Fibroblast of skin of left quadriceps (primary cell): ENCODE results near the gene IFI30.
"Not testable (repeated sequence)": the region's sequence is repeated elsewhere in the genome, so short reads cannot be mapped to it uniquely, and the experiment has no call there.

Experiments used
- DNase-seq, 2 experiments: peaks; one replicate each; pipeline ENCODE4 v3.0.0-alpha.2; 2013; ENCODE audit warnings: low read depth in 2 of 2

IFI30 gene

DNA sequence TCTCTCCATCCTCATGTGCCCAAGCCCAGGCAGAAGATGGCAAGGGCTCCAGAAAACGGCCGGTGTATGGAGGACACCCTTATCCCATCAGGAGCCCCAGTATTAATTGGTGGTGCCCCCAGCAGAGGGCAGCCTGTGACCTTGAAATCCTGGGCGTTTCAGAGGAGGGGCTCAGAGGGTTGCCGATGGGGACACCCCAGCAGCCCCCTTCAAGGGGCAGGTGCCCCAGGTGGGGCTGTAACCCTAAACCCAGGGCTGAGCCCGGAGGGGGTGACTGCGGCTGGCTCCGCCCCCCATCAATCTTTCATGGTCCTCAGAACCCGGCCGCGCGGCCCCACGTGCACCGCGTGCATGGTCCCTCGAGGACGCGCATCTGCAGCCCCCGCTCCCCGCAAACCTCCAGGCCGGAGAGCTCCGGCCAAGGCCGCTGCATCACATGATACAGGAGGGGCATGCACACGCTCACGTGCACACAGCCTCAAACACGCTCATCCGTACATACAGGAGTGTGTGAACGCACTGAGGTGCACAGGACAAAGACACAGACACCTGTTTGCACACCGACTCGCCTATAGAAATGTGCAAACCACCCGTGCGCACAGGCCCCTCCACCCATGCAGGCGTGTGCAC lies 29.3 kb downstream of the IFI30 start:
- no peak for DNase-seq

DNA sequence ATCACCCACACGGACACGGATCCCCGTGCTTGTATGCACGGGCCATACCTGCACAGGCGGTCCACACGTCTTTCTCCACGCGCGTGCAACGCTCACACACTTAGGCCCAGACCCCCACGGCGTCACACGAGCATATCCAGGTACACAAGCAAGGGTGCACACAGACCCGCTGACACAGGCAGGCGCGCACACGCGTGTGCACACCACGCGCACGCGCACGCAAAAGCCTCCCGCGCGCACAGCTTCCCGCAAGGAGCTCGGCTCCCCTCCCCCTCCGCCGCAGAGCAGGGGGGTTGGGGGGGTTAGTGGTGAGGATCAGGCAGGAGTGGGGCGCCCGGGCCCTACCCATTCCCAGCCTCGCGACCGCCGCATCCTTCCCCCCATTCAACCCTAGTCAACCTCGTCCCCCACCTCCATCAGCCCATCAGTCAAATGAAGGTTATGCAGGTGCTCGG lies 29.8 kb downstream of the IFI30 start:
- DNase-seq: no peak

- peak; percentile 100 for DNase-seq
Measured at GRCh38 chr19:18203863-18204393, 30.3 kb downstream of the IFI30 start, which contains the start of gene RAB3A. TSS of gene RAB3A (minus strand) at chr19:18204042. CDS start at chr19:18202740, 1,302 bp downstream.

DNA sequence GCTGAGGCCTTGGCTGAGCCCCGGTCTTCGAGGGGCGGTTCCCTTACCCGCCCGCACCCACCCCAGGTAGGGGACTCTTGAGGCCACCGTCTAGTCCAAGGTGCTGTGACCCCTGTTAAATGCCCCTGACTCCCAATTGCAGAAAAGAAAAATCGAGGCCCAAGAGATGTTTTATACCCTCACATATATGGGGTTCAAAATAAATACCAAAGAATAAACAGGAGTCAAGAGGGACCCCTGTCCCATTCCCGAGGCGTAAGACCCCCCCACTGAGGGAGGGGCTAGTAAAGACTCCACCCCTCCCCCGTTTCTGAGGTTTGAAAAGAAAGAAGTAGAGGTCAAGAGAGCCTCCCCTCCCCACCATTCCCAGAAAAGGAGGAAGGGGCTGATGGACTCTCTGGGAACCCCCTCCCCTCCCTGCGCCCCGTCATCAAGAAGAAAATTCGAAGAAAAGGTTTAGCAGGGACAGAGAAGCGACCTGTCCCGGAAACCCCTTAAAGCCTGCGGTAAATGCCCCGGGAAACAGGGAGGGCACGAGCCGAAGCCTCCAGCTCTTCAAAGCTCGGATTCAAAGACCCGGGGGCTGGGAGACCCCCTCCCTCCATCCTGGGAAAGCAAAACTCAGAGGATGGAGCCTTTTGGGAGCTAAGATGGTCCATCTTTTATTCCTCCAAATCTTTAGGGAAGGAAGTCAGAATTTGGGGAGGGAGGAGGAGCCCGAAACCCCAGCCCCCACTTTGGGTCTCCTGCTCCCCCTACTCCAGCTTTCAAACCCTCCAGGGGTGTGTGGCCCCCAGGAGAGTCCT lies 31.0 kb downstream of the IFI30 start:
- peak in 1 of 2 experiments; percentile 14 for DNase-seq

DNA sequence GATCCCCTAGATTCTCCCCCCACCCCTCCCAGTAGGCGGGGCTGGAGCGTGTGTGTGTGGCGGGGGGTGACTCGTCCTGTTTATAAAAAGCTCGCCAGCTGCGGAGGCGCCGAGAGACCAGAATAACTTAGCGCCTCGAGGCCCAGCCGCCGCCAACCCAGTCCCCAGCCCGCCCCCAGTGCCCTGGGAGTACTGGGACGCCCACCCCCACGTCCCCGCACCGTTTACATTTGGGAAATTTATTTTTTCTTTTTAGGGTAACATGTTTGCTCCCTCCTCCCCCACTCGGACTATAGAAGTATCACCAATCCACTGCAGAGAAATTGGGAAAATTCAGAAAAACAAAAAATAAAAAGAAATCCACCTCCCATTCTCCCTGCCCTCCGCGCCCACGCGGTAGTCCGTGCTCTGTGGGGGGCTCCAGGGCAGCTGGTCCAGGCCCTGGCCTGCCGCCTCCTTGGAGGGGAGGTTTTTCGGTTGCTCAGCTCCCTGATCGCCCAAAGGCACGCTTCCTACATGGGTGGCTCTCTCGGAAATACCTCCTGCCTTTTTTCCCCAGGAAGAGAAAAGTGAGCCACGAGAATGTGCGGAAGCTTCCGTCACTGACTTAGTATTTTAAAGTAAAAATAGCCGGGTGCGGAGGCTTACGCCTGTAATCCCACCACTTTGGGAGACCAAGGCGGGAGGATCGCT lies 31.7 kb downstream of the IFI30 start:
- peak; percentile 39 to 52 for DNase-seq

- no peak for DNase-seq
Measured at GRCh38 chr19:18206018-18206417, 32.4 kb downstream of the IFI30 start.

DNA sequence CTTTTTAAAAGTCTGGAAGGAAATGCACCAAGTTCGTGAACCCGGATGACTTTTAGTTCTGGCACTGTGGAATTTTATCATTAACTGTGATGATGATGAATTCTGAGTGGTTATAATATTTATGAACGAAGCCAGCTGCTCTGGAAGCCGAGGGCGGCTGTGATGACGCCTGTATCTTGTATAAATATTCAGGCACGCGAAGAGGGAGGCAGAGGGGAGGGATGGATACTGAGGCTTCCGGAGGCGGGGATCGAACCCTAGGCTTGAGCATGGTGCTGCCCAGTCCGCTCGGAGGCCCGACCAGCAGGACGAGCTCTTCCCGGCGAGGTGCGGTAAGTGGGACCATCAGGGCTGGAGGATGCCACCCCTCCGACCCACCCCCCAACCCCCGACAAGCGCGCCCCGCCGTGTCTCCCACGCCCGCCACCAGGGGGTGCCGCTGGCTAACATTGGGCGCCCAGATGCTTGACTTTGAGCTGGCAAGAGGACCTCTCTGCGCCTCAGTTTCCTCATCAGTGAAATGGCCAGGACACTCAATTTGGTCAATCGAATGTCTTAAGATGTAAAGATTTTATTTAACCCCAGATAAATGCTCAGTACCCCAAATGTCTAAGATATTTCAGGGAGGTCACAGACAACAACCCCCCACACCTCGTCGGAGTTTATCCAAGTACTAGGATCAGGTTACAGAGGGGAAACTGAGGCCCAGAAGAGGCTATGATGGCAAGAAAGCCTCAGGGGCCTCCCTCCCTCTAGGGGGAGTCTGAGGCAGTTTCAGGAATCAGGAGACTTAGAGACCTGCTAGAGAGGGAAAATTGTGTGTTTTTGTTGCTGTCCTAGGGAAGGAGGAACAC lies 34.7 kb downstream of the IFI30 start:
- DNase-seq: peak; percentile 40 to 41

DNA sequence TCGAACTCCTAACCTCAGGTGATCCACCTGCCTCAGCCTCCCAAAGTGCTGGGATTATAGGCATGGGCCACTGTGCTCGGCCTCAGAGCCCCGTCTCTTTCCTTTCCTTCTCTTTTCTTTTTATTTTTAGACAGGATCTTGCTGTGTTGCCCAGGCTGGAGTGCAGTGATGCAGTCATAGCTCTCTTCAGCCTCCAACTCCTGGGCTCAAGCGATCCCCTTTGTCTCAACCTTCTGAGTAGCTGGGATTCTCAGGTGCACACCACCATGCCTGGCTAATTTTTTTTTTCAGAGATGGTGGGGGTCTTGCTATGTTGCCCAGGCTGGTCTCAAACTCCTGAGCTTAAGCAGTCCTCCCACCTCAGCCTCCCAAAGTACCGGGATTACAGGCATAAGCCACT lies 36.3 kb downstream of the IFI30 start:
- DNase-seq: not testable (repeated sequence)

GRCh38 chr19:18211683-18212082 lies 38.1 kb downstream of the IFI30 start:
- DNase-seq: no peak

DNA sequence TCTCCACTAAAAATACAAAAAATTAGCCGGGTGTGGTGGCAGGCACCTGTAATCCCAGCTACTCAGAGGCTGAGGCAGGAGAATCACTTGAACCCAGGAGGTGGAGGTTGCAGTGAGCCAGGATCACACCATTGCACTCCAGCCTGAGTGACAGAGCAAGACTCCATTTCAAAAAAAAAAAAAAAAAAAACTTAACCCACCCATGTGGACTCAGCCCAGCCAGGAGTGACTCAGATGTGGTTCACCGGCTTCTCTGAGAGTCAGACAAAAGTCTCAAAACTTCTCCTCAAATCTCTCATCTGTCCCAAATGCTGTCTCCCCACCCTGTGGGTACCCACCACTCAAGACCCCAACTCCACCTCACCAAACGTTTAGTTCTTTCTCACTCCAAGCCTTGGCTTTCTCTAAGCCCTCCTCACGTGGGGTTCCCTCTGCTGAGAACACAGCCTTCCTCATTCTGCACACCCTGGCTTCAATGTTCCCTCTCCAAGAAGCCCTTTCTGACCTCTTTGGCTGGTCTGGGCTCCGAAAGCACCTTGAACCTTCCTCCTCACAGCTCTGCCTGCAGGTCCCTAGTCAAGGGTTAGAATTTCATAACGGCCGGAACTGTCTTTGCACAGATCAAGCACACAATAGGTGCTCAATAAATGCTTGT lies 41.3 kb downstream of the IFI30 start:
- no peak for DNase-seq

DNA sequence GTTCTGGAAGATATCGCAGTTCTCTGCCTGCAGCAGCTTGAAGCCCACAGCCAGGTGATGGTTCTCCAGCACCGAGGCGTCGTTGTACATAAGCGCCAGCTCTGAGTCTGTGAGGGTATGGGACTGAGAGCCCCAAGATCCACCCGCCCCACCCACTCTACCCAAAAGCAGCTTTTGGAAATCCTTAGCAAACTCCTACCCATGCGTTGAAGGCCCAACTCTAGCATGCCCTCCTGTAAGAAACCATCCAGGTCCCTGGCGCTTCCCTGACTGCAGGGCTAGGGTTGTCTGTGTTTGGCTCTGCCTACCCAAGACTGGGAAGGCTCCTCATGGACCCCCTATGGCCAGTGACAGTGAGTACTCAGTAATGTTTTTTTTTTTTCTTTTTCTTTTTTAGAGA lies 43.2 kb downstream of the IFI30 start:
- DNase-seq: no peak

GRCh38 chr19:18218159-18218558 lies 44.5 kb downstream of the IFI30 start:
- DNase-seq: no peak

DNA sequence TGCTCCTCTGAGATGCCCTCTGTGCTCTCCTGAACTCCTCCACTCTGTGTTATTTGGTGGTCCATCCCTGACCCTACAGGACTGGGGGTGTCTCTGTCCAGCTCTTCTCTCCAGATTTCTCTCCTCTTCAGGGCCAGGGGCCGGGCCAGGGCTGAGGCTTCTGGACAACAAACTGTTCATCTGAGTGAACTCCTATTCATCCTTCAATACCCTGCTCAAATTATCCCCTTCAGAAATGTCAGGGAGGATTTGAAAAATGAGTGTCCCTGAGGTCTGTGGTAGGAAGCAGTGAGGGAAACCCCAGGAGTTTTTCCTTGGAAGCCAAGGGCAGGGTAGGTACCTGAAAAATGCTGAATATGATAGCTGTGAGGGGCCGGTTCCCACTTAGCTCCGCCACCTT lies 45.0 kb downstream of the IFI30 start:
- DNase-seq: no peak

GRCh38 chr19:18219911-18220631 lies 46.5 kb downstream of the IFI30 start:
- no peak for DNase-seq

- DNase-seq: no peak
Measured at GRCh38 chr19:18220632-18221275, 47.1 kb downstream of the IFI30 start.

DNA sequence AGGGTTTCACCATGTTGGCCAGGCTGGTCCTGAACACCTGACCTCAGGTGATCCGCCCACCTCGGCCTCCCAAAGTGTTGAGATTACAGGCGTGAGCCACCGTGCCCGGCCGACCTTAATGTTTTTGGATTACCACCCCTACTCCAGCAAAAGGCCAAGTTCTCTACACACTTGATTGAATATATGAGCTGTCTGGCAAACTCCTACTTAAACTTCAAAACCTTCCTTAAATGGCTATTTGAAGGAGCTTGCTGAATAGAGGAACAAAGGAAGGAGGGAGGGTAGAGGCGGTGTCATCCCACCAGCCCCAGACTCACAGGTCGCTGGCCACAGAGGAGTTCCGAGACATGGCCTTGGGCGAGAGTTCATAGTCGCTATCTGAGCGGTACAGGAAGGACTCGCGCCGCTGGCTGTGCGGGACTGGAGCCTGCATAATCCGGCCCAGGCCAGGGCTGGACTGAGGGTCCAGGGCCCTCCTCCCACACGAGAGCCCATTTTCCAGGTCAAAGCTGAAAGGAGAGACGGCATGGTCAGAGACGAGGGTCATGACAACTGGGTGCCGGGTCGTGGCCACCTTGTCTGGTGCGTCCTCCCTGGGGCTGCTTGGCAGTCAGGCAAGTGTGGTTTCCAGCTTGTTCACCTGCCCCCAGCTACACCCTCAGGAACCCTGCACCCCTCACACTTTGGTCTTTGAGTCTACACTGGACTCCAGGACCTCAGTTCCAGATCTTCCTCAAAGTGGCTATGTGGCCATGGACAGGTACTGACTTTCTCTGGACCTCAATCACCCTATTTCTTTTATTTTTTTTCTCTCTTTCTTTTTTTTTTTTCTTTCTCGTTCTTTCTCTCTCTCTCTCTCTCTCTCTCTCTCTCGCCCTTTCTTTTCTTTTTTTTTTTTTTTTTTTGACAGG lies 48.5 kb downstream of the IFI30 start:
- no peak for DNase-seq

DNA sequence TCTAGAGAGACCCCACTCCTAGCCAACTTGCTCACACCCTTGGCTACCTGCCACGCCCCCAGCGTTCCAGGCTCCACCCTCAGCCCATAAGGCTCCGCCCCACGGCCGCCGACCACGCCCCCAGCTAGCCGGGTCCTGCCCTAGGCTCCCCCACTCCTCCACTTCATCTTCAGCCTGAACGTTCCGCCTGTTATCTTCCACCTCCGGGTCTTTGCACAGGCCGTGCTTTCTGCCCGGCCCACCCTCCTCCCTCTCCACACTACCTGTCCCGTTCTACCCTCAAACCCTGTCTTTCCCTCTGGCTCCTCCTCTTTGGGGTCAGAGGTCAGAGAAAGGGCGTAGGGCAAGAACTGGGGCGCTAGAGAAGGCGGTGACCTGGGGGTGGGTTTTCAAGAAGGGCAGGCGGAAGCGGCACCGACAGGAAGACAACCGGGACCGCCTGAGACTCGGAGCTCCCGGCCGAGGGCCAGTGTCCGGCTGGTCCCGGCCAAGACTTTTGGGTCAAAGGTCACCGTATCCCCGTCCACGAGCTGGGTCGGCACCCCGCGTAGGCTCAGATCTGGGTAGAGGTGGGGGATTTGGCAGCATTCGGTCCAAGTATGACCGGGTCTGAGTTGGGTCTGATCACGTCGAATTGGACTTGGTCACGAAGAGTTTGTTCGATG lies 50.4 kb downstream of the IFI30 start:
- DNase-seq: no peak
